ENCODE data around the gene HHIPL1.

- no peak for TF ChIP-seq CTCF (IDR thresholded peaks at IDR 0.05)
- no peak for TF ChIP-seq POLR2A (IDR thresholded peaks at IDR 0.05)
These were observed 14.7 kb upstream of the HHIPL1 start for GRCh38 chr14:99630202-99630601.
